Measurements from ENCODE around the gene ALG14. TPM values are rescaled to one million over a fixed set of nuclear protein-coding genes. Genes with fewer than 3 reads are reported as not detected.

The ALG14 gene
- total and polyA plus RNA-seq, 2 donors (not counting 1 experiment from before 2014, with no cell fraction given): 0.92 to 2.6 TPM

- H3K9me3 ChIP-seq (ENCODE audit: control extremely low read depth in 1 of 3, control insufficient read depth in 2 of 3, insufficient read depth in 1 of 3, low read length in 2 of 3): peaks cover 0 to 3% (median 0%) of the 10 kb centered on the region in 3 donors
- ATAC-seq (ENCODE audit: low read depth): no peak
- H3K9ac ChIP-seq (ENCODE audit: low read length): no peak overlapping the region
- H3K4me3 Mint-ChIP-seq: no peak overlapping the region
- peaks cover 0 to 16% (median 8%) of the 10 kb centered on the region in 4 experiments for H3K27me3 ChIP-seq (replicated peaks in 1 of 4; ENCODE audit: control extremely low read depth in 1 of 4, control insufficient read depth in 3 of 4, insufficient read depth in 4 of 4, low read length in 3 of 4)
- no peak overlapping the region for H3K27ac Mint-ChIP-seq
- no peak overlapping the region for H2AFZ ChIP-seq (ENCODE audit: insufficient read depth, low read depth, low read length, poor library complexity, severe bottlenecking)
- no peaks in the 10 kb centered on the region for H4K20me1 ChIP-seq (ENCODE audit: control insufficient read depth, insufficient read depth, low read length, poor library complexity, severe bottlenecking)
- peaks cover 5 to 10% of the 10 kb centered on the region in 2 donors for H3K4me1 ChIP-seq (ENCODE audit: control insufficient read depth in 2 of 2, insufficient read depth in 2 of 2, low read length in 2 of 2)
- no CpG with 5 or more reads among the region's 1 CpG for WGBS (ENCODE audit: insufficient coverage)
- H3K4me2 ChIP-seq (replicated peaks; ENCODE audit: low read depth, low read length, poor library complexity, severe bottlenecking): no peak overlapping the region
- H3K27me3 Mint-ChIP-seq: peaks cover 32% of the 10 kb centered on the region
- H3K4me1 Mint-ChIP-seq: peaks cover 11% of the 10 kb centered on the region
- no peaks in the 10 kb centered on the region for H3K79me2 ChIP-seq (ENCODE audit: control insufficient read depth, insufficient read depth, low read length)
- no peaks in the 10 kb centered on the region for H3K36me3 ChIP-seq (replicated peaks in 1 of 2; ENCODE audit: control extremely low read depth in 1 of 2, control insufficient read depth in 1 of 2, extremely low read depth in 1 of 2, insufficient read depth in 2 of 2, low read length in 1 of 2)
- no peak overlapping the region for H3K4me3 ChIP-seq (ENCODE audit: control extremely low read depth in 1 of 5, extremely low read depth in 1 of 5, insufficient read depth in 1 of 5, low read depth in 2 of 5, low read length in 4 of 5)
- DNase-seq: no peak
- ChIA-PET CTCF (interaction anchor here (1.0 to 1.3 kb wide), 2 partner anchors 120 to 166 kb away, joined by 4 to 5 read pairs; partner anchors contain the start of gene RWDD3), POLR2A (no interaction called here)
- TF ChIP-seq CTCF (IDR thresholded peaks at IDR 0.05) (no peak), EZH2 (IDR thresholded peaks at IDR 0.05; ENCODE audit: borderline replicate concordance, insufficient read depth, low read depth, low read length, poor library complexity, severe bottlenecking) (no peak)
- H3K27ac ChIP-seq (ENCODE audit: low read length in 2 of 2): no peak overlapping the region
- intact Hi-C loops (cut with micrococcal nuclease): no loop called here
- H3K9me3 Mint-ChIP-seq (ENCODE audit: insufficient read depth): no peaks in the 10 kb centered on the region
Observed at GRCh38 chr1:95113684-95114083, 40.9 kb upstream of the ALG14 start.

GRCh38 chr1:95111014-95111413 lies 38.3 kb upstream of the ALG14 start:
- no CpG with 5 or more reads among the region's 1 CpG for WGBS (ENCODE audit: insufficient coverage)
- ATAC-seq (ENCODE audit: low read depth) (no peak), DNase-seq (no peak)
- TF ChIP-seq CTCF (IDR thresholded peaks at IDR 0.05): no peak
- Histone ChIP-seq H2AFZ (ENCODE audit: insufficient read depth, low read depth, low read length, poor library complexity, severe bottlenecking) (no peak overlapping the region), H3K4me2 (replicated peaks; ENCODE audit: low read depth, low read length, poor library complexity, severe bottlenecking) (no peak overlapping the region), H3K79me2 (ENCODE audit: control insufficient read depth, insufficient read depth, low read length) (no peaks in the 10 kb centered on the region), H3K27ac (ENCODE audit: low read length in 2 of 2) (no peak overlapping the region), H4K20me1 (ENCODE audit: control insufficient read depth, insufficient read depth, low read length, poor library complexity, severe bottlenecking) (no peaks in the 10 kb centered on the region), H3K36me3 (replicated peaks in 1 of 2; ENCODE audit: control extremely low read depth in 1 of 2, control insufficient read depth in 1 of 2, extremely low read depth in 1 of 2, insufficient read depth in 2 of 2, low read length in 1 of 2) (no peaks in the 10 kb centered on the region), H3K27me3 (replicated peaks in 1 of 4; ENCODE audit: control extremely low read depth in 1 of 4, control insufficient read depth in 3 of 4, insufficient read depth in 4 of 4, low read length in 3 of 4) (peaks cover 0 to 7% (median 2%) of the 10 kb centered on the region in 4 experiments), H3K4me3 (ENCODE audit: control extremely low read depth in 1 of 5, extremely low read depth in 1 of 5, insufficient read depth in 1 of 5, low read depth in 2 of 5, low read length in 4 of 5) (no peak overlapping the region), H3K9me3 (ENCODE audit: control extremely low read depth in 1 of 3, control insufficient read depth in 2 of 3, insufficient read depth in 1 of 3, low read length in 2 of 3) (no peaks in the 10 kb centered on the region), H3K9ac (ENCODE audit: low read length) (no peak overlapping the region), H3K4me1 (ENCODE audit: control insufficient read depth in 2 of 2, insufficient read depth in 2 of 2, low read length in 2 of 2) (no peaks in the 10 kb centered on the region)
- H3K4me1 Mint-ChIP-seq: no peaks in the 10 kb centered on the region
- H3K27ac Mint-ChIP-seq: no peak overlapping the region
- no peak overlapping the region for H3K4me3 Mint-ChIP-seq
- H3K27me3 Mint-ChIP-seq: peaks cover 20% of the 10 kb centered on the region
- POLR2A ChIA-PET: no interaction called here
- intact Hi-C loops (cut with micrococcal nuclease): no loop called here
- CTCF ChIA-PET: no interaction called here
- H3K9me3 Mint-ChIP-seq (ENCODE audit: insufficient read depth): no peaks in the 10 kb centered on the region
